ENCODE results near the gene RDM1.
"Not testable (repeated sequence)": the region's sequence is repeated elsewhere in the genome, so short reads cannot be mapped to it uniquely, and the experiment has no call there.

RDM1 gene

GRCh38 chr17:35930211-35931065, at the start of gene RDM1:
TSS of gene RDM1 (minus strand) at chr17:35930773. CDS start at chr17:35930727, 46 bp downstream.
- DNase-seq: peak in 4 of 14 donors; percentile 1 to 36 (median 6)

GRCh38 chr17:35978346-35978745, 47.8 kb upstream of the RDM1 start:
- DNase-seq: no peak

GRCh38 chr17:35977509-35977908, 46.9 kb upstream of the RDM1 start:
- no peak for DNase-seq

GRCh38 chr17:35973333-35974260, 43.0 kb upstream of the RDM1 start:
- DNase-seq: no peak

- no peak for DNase-seq
These were observed 42.4 kb upstream of the RDM1 start for GRCh38 chr17:35972945-35973332.

GRCh38 chr17:35972535-35972934, 42.0 kb upstream of the RDM1 start:
- DNase-seq: no peak

GRCh38 chr17:35972066-35972465, 41.5 kb upstream of the RDM1 start:
- no peak for DNase-seq

GRCh38 chr17:35969558-35970380, 39.2 kb upstream of the RDM1 start:
- DNase-seq: peak in 10 of 14 donors; percentile 12 to 64 (median 44)

- DNase-seq: no peak
These were observed 38.0 kb upstream of the RDM1 start for GRCh38 chr17:35968520-35969054.

GRCh38 chr17:35965272-35965671, 34.7 kb upstream of the RDM1 start:
- no peak for DNase-seq

GRCh38 chr17:35963663-35964062, 33.1 kb upstream of the RDM1 start:
- DNase-seq: no peak

GRCh38 chr17:35953720-35954119, 23.1 kb upstream of the RDM1 start:
- no peak for DNase-seq

- no peak for DNase-seq
These were observed 18.8 kb upstream of the RDM1 start for GRCh38 chr17:35949401-35949800.

- DNase-seq: no peak
These were observed 17.5 kb upstream of the RDM1 start for GRCh38 chr17:35948092-35948491.

GRCh38 chr17:35947156-35947585, 16.6 kb upstream of the RDM1 start:
- no peak for DNase-seq

GRCh38 chr17:35944151-35944550, 13.6 kb upstream of the RDM1 start:
- no peak for DNase-seq

- DNase-seq: no peak
These were observed 13.0 kb upstream of the RDM1 start, which contains the start of gene LYZL6 for GRCh38 chr17:35943537-35943936. TSS of gene LYZL6 (minus strand) at chr17:35943713. CDS start at chr17:35939356, 4,357 bp downstream.

- no peak for DNase-seq
These were observed 12.1 kb upstream of the RDM1 start for GRCh38 chr17:35942588-35943186.

- DNase-seq: not testable (repeated sequence)
These were observed 7.9 kb upstream of the RDM1 start for GRCh38 chr17:35938492-35938891.

GRCh38 chr17:35936063-35936462, 5.5 kb upstream of the RDM1 start:
- DNase-seq: no peak

GRCh38 chr17:35934760-35935159, 4.2 kb upstream of the RDM1 start:
- no peak for DNase-seq
